Stimulated activated CD4-positive, alpha-beta T cell treated with anti-CD3 and anti-CD28 coated beads, Interleukin-2, amount 100 ng/mL, for 4 hours (primary cell): Measurements from ENCODE around the gene SRSF9.
"Not testable (repeated sequence)": the region's sequence is repeated elsewhere in the genome, so short reads cannot be mapped to it uniquely, and the experiment has no call there.

Source experiments
- DNase-seq: peaks from one replicate; pipeline ENCODE4 v3.0.0-alpha.2; 2020; ENCODE audit warnings: low read depth

SRSF9 gene

DNA sequence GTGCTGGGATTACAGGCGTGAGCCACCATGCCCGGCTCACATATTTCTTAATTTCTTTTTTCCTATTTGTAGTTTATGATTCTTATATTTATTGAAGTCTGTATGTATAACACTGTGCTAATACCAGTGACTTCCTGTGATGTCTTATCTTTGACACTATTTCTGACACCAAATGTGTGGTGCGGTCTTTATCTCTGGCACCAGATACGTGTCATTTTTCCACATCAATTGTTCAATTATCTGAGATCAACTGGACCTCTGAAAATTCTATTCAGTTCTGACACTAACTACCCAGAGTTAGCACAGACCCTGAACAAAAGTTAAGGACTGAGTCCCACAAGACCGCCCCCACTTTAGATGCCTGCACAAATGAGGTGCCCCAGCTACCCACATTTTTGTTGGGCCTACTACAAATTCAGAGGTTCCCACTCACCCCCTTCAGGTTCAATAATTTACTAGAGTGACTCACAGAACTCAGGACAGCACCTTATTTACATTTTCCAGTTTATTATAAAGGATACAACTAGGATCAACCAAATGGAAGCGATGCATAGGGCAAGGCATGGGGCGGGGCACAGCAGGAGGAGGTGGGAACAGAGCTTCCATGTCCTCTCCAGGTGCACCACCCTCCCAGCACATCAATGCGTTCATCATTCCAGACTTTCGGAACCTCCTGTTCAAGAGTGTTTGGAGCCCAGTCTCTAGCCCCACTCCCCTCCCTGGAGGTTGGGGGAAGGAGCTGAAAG lies 11.6 kb upstream of the SRSF9 start:
- DNase-seq, result no peak

GRCh38 chr12:120480211-120480610 lies 10.7 kb upstream of the SRSF9 start:
- DNase-seq, result no peak

DNA sequence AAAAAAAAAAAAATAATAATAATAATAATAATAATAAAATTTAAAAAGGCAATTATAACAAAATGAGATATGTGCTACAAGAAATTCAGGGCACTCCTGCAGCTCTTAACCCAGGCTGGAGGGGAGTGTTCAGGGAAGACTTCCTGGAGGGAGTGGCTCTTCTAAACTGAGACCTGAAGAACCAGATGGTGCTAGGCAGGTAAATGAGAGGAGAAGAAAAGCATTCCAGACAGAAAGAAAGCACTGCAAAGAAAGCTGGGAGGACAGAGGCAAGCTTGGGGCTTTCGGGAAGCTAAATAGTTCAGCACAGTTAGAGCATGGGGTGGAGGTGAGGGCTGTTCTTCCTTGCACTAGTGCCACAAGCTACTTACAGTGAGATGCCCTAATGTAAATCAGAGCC lies 9.9 kb upstream of the SRSF9 start:
- no peak for DNase-seq

- DNase-seq, result no peak
Observed at GRCh38 chr12:120475643-120476042, 6.1 kb upstream of the SRSF9 start.

- no peak for DNase-seq
Observed at GRCh38 chr12:120474616-120474960, 5.0 kb upstream of the SRSF9 start.

DNA sequence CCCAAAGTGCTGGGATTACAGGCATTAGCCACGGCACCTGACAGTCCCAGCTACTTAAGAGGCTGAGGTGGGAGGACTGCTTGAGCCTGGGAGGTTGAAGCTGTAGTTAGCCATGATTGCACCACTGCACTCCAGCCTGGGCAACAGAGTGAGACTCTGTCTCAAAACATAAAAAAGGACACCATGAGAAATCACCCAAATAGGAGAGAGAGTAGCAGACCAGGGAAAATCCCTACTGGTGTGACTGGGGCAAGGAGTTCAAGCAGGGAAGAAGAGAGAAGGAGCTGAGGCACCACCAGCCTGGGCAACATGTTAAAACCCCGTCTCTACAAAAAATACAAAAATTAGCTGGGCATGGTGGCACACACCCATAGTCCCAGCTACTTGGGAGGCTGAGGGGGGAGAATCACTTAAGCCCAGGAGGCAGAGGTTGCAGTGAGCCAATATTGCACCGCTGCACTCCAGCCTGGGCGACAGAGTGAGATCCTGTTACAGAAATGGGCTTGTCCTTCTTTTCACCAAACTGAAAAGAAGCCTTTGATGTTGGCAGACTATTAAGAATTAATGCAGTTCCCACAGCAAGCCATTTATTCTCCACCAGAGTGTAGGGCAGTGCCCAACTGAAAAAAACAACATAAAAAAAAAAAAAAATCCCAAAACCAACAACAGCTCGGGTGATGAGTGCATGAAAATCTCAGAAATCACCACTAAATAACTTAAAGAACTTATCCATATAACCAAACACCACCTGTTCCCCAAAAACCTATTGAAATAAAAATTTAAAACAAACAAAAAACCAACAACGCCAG lies 4.5 kb upstream of the SRSF9 start:
- DNase-seq, result no peak

DNA sequence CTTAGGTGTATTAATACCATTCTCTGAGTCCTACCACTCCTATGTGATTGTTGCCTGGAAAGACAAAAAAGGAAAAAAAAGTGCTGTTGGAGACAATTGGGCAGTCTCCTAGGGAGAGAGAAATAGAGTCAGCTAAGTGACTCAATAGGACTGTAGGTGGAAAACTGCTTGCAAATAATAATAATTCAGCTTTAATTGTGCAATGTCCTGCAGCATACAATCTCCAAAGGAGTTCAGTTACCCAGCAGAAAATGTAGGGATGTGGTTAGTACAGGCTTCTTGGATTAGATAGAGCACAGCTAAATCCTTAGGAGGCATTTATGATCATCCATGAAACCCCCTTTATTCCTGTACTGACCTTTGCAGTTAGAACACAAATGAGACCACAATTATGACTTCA lies 3.0 kb upstream of the SRSF9 start:
- no peak for DNase-seq

DNA sequence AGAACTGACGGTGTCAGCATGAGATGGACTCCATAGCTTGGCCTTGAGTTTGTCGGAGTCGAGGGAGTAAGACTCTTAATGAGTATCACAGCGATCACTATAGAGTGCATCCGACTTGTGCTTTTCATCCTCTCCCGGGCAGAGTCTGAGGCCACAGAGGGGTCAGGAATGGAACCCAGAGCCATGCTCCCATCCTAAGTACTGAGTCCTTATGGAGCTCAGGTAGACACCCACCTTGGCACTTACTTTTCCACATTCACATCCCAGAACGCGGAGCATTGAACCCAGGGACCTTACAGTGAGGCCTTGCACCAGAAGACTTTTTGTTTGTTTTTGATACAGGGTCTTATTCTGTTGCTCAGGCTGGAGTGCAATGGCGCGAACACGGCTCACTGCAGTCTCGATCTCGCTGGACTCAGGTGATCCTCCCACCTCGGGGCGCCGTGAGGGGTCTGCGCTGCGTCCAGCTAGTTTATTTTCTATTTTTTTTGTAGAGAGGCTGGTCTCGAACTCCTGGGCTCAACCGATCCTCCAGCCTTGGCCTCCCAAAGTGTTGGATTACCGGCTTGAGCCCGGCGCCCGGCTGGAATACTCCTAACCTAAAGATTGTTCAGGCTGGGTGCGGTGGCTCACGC lies 719 bp upstream of the SRSF9 start:
- no peak for DNase-seq

DNA sequence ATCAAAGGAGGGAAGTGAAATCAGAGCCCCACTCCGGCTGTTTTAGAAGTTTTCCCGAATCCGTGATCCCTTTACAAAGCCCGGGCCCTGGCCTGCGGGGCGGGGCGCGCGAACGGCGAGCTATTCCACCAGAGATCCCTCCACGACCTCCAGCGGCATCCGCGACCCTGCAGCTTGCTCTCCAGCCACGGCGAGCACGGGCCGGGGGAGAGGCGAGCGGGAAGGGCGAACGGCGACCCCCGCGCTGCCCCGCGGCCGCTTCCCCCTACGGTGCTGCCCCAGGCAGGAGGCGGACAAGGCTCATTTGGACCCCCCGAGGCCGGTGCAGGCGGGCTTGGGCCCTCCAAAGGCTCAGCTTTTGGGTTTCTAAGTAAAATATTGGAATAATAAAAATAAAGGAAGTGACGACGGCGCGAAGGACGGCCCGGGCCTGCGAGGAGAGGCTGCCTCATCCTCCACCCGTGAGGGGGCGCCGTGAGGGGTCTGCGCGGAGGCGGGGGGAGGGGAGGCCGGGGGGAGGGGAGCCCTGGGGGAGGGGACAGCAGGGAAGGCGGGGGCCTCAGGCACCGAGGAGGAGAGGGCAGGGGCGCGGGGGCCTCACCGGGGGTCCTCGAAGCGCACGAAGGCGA lies 613 bp downstream of the SRSF9 start:
- peak; percentile 41 for DNase-seq

GRCh38 chr12:120468325-120468820 lies 1.2 kb downstream of the SRSF9 start:
- DNase-seq, result no peak

- DNase-seq, result no peak
Observed at GRCh38 chr12:120467439-120467838, 2.1 kb downstream of the SRSF9 start.

DNA sequence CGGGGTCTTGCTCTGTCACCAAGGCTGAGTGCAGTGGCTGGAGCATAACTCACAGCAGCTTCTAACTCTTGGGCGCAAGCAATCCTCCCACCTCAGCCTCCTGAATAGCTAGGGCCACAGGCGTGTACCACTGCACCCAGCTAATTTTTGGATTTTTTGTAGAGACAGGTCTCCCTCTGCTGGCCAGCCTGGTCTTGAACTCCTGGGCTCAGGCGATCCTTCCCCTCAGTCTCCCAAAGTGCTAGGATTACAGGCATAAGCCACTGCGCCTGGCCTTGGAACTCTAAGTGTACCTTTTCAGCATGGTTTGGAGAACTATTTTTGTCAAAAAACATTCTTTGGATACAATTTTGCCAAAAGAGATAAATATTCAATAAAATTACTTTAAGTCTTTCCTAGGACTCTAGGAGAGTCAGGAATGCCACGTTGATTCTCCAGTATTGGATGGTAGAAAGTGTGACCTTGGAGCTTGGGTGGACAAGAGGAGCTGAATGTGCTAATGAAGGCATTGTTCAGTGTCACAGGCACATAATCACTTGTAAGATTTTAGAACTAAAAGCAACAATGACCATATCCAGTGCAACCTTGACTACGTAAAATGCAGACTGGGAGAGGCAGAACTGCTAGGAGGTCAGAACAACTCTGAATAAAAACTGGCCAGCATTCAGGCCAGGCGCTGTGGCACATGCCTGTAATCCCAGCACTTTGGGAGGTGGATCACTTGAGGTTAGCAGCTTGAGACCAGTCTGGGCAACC lies 2.8 kb downstream of the SRSF9 start:
- peak; percentile 33 for DNase-seq

GRCh38 chr12:120465756-120466155 lies 3.8 kb downstream of the SRSF9 start:
- no peak for DNase-seq

- no peak for DNase-seq
Observed at GRCh38 chr12:120463712-120464111, 5.8 kb downstream of the SRSF9 start.

GRCh38 chr12:120462099-120462640 lies 7.4 kb downstream of the SRSF9 start:
- no peak for DNase-seq

DNA sequence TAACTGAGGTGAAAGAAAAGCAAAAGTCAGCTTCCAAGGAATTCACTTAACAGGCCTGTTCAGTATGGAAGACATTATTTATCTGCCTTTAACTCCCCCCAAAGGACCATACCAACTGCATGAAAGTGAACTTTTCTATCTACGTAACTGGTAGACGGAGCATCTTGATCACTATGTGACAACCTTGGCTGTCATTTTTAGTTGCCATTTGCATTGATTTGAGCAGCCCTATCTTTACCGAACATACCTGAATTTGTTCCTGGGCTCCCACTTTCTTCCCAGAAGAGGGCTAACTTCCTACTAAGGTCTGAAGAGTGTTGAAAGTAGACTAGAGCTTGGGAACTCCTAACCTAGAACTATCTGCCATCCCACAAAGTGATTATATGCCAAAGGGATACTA lies 9.4 kb downstream of the SRSF9 start:
- DNase-seq, result no peak

GRCh38 chr12:120457133-120457532 lies 12.4 kb downstream of the SRSF9 start:
- no peak for DNase-seq

DNA sequence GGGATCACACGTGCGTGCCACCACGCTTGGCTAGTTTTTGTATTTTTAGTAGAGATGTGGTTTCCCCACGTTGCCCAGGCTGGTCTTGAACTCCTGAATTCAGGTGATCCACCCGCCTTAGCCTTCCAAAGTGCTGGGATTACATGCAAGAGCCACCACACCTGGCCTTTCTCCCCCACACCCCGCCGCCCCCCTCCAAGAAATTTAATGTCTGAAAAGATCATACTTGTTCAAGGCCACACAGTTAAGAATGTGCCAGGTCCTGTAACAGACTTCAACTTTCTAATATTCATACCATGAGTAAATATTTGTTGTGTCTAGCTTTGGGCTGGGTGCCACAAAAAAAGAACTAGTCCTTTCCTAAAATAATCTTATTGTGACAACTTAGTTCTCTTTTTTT lies 14.2 kb downstream of the SRSF9 start:
- no peak for DNase-seq

GRCh38 chr12:120453977-120454376 lies 15.6 kb downstream of the SRSF9 start:
- no peak for DNase-seq

DNA sequence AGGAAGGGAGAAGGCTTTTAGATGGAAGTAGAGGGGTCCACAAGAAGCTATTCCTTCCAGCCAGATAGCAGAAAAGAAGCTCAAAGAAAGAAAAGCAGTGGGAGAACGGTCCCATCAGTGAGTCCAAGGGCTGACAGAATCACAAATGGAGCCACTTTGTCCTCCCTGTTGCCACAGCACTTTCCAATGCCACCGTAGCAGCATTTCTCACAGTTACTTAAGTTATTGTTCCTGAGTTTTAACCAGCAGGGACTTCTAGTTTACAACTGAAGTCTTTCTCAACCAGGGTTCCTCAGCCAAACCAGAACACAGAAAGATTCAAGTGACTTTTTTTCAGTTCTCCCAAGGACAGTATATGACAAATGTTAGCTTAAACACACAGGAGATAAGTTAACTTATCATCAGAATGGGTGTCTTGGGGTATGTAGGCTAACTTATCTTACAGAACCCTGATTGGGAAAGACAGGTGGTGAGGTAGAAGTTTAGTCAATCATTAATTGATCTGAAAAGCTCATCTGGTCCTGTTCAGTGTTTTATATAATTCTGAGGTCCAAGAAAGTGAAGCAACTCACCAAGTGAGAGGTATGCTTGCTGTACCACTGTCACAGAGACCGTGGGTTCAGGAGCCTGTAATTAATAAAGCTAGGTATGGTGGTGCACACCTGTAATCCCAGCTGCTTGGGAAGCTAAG lies 16.3 kb downstream of the SRSF9 start:
- no peak for DNase-seq

GRCh38 chr12:120452524-120452923 lies 17.0 kb downstream of the SRSF9 start:
- DNase-seq, result not testable (repeated sequence)
